ENCODE measurements around the gene FCER2. TPM values are rescaled to one million over a fixed set of nuclear protein-coding genes. Genes with fewer than 3 reads are reported as not detected.
"Not testable (repeated sequence)": the region's sequence is repeated elsewhere in the genome, so short reads cannot be mapped to it uniquely, and the experiment has no call there.

The FCER2 gene
- 0.56 TPM for total RNA-seq
- long read RNA-seq = 0 reads

- ATAC-seq (ENCODE audit: poor library complexity) (no peak), DNase-seq (no peak)
- intact Hi-C loops (cut with DNase I) = no loop called here
Observed at GRCh38 chr19:7701654-7702457, at the start of gene FCER2. FCER2 (minus strand) TSS chr19:7702131; CDS start chr19:7699760, 2,371 bp downstream.

GRCh38 chr19:7751157-7751783 is 49.3 kb upstream of the FCER2 start:
- intact Hi-C loops (cut with DNase I) = no loop called here
- ATAC-seq (ENCODE audit: poor library complexity) (no peak), DNase-seq (no peak)

GRCh38 chr19:7748756-7749155 is 46.8 kb upstream of the FCER2 start:
- intact Hi-C loops (cut with DNase I) = no loop called here
- no peak for ATAC-seq (ENCODE audit: poor library complexity)
- no peak for DNase-seq

- intact Hi-C loops (cut with DNase I) = no loop called here
- no peak for ATAC-seq (ENCODE audit: poor library complexity)
- DNase-seq = no peak
Observed at GRCh38 chr19:7748171-7748570, 46.2 kb upstream of the FCER2 start.

- peak; percentile 34 for ATAC-seq (ENCODE audit: poor library complexity)
- DNase-seq = no peak
- intact Hi-C loops (cut with DNase I) = no loop called here
Observed at GRCh38 chr19:7746903-7747884, 45.3 kb upstream of the FCER2 start, which contains the start of gene CD209. CD209 (minus strand) TSS chr19:7747534; CDS start chr19:7747511, 23 bp downstream.

- ATAC-seq (ENCODE audit: poor library complexity); intact Hi-C loops (cut with DNase I); DNase-seq: not testable (repeated sequence)
Observed at GRCh38 chr19:7746306-7746705, 44.4 kb upstream of the FCER2 start.

- intact Hi-C loops (cut with DNase I) = no loop called here
- no peak for DNase-seq
- ATAC-seq (ENCODE audit: poor library complexity) = no peak
Observed at GRCh38 chr19:7744871-7745650, 43.1 kb upstream of the FCER2 start.

- DNase-seq (no peak), ATAC-seq (ENCODE audit: poor library complexity) (no peak)
- intact Hi-C loops (cut with DNase I) = no loop called here
Observed at GRCh38 chr19:7744199-7744786, 42.4 kb upstream of the FCER2 start.

- no peak for DNase-seq
- intact Hi-C loops (cut with DNase I) = no loop called here
- ATAC-seq (ENCODE audit: poor library complexity) = no peak
Observed at GRCh38 chr19:7743425-7743841, 41.5 kb upstream of the FCER2 start.

GRCh38 chr19:7742991-7743390 is 41.1 kb upstream of the FCER2 start:
- DNase-seq (no peak), ATAC-seq (ENCODE audit: poor library complexity) (no peak)
- intact Hi-C loops (cut with DNase I) = no loop called here

- DNase-seq (no peak), ATAC-seq (ENCODE audit: poor library complexity) (no peak)
- intact Hi-C loops (cut with DNase I) = no loop called here
Observed at GRCh38 chr19:7742575-7742974, 40.6 kb upstream of the FCER2 start.

GRCh38 chr19:7740682-7741054 is 38.7 kb upstream of the FCER2 start:
- intact Hi-C loops (cut with DNase I) = no loop called here
- ATAC-seq (ENCODE audit: poor library complexity) = no peak

GRCh38 chr19:7739801-7740681 is 38.1 kb upstream of the FCER2 start:
- no peak for ATAC-seq (ENCODE audit: poor library complexity)

More at GRCh38 chr19:7740682-7741054, 38.7 kb upstream of the FCER2 start:
- no peak for DNase-seq

GRCh38 chr19:7739211-7739755 is 37.4 kb upstream of the FCER2 start:
- intact Hi-C loops (cut with DNase I) = no loop called here
- ATAC-seq (ENCODE audit: poor library complexity) (no peak), DNase-seq (no peak)

More at GRCh38 chr19:7739801-7740681, 38.1 kb upstream of the FCER2 start:
- intact Hi-C loops (cut with DNase I) = no loop called here
- DNase-seq = no peak

- intact Hi-C loops (cut with DNase I) = no loop called here
- no peak for DNase-seq
- no peak for ATAC-seq (ENCODE audit: poor library complexity)
Observed at GRCh38 chr19:7738023-7738422, 36.1 kb upstream of the FCER2 start.

- intact Hi-C loops (cut with DNase I) = no loop called here
- ATAC-seq (ENCODE audit: poor library complexity) (no peak), DNase-seq (no peak)
Observed at GRCh38 chr19:7737215-7737614, 35.3 kb upstream of the FCER2 start.

GRCh38 chr19:7736148-7736547 is 34.2 kb upstream of the FCER2 start:
- DNase-seq (no peak), ATAC-seq (ENCODE audit: poor library complexity) (no peak)
- intact Hi-C loops (cut with DNase I) = no loop called here

All from Right ventricle myocardium superior (tissue), 1 donor.